Measurements from ENCODE around the gene DNAL1.
A peak's percentile ranks its signal among the peaks of the same experiment; 100 is the strongest.
"Not testable (repeated sequence)": the region's sequence is repeated elsewhere in the genome, so short reads cannot be mapped to it uniquely, and the experiment has no call there.

DNAL1 gene

DNA sequence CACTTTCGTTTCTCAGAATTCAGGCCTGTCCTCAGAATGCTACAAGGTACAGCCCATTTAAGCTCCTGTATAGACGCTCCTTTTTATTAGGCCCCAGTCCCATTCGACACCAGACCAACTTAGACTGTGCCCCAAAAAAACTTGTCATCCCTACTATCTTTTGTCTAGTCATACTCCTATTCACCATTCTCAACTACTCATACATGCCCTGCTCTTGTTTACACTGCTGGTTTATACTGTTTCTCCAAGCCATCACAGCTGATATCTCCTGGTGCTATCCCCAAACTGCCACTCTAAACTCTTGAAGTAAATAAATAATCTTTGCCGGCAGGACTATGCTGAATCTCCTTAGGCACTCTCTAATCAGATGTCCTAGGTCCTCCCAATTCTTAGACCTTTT is 63.3 kb downstream of the DNAL1 start:
- not testable (repeated sequence) for DNase-seq (ENCODE audit: low read depth in 2 of 2)

DNA sequence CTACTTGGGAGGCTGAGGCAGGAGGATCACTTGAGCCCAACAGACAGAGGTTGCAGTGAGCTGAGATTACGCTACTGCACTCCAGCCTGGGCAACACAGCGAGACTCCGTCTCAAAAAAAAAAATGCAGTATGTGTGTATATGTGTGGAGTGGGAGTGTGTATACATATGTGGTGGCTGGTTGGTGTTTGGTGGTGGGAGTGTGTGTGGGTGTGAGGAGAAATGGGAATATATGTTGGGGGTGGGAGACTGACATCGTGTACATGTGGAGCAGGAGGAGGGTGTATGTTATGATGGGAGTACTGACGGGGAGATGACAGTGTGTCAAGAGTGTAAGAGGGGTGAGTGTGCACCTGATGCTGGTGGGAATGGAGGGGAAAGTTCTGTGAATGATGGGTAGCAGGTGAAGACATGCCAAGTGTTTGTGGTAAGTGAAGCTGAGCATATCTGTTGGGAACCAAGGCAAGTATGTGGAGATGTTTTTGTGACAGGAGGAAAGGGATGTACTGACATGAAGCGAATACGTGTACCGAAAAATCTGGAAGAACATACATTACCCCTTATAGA is 65.2 kb downstream of the DNAL1 start:
- no peak for DNase-seq (ENCODE audit: low read depth in 2 of 2)

DNA sequence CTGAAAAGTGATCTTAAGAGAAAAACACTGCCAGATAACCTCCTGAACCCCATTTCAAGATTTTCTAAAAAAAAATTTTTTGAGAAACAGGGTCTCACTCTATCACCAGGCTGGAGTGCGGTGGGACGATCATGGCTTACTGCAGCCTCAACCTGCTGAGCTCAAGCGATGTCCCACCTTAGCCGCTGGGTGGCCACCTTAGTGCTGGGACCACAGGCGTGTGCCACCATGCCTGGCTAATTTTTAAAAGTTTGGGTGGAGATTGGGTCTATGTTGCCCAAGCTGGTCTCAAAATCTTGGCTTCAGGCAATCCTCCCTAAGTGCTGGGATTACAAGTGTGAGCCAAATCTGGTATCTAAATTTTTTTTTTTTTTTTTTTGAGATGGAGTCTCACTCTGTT is 66.0 kb downstream of the DNAL1 start:
- no peak for DNase-seq (ENCODE audit: low read depth in 2 of 2)

DNA sequence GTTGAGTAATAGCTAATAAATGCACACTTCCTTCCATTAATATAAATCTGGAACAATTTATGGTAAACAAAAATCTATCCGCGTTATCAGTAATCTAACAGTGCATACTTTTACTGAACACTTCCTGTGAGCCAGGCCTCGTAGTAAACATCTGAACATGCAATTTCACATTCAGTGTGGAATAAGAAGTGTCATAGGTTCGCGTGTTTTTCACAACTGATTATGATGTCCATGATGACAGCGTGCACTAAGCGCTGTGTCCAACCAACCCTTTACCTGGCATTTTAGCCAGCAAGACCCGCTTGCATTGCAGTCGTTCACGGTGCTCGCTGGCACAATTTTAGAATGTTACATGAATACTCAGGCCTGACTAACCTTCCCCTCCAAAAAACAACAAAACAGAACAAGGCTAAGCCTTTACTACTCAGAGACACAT is 67.3 kb downstream of the DNAL1 start:
- no peak for DNase-seq (ENCODE audit: low read depth in 2 of 2)

DNA sequence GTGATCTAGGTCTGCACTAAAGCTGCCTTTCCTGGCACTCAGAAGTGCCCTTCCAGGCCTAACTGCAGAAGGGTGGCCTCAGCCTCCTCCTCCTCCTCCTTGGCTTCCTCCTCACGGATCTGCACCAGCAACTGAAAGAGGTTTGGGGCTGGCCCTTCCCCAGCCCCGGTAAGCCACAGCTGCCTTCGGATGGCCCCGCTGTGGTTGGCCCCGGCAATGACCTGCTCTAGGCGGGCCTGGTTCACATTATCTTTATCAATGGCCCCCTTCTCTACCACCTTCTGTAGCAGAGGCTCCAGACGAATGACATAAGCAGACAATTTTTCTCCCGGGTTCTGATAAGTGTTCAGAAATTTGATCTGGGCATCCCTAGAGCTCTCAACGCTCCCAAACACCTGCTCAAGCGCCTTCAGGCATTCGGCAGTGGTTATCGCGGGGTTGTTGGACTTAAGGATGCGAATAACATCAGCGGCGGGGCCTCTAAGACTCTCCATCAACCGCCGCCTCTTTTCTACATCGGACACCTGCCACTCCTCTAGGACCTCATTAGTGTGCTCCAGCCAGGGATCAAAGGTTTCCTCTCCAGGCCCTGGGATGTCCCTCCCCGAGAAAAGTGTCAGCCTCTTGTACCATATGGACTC is 67.9 kb downstream of the DNAL1 start:
- peak in 1 of 2 donors; percentile 15 for DNase-seq (ENCODE audit: low read depth in 2 of 2)

DNA sequence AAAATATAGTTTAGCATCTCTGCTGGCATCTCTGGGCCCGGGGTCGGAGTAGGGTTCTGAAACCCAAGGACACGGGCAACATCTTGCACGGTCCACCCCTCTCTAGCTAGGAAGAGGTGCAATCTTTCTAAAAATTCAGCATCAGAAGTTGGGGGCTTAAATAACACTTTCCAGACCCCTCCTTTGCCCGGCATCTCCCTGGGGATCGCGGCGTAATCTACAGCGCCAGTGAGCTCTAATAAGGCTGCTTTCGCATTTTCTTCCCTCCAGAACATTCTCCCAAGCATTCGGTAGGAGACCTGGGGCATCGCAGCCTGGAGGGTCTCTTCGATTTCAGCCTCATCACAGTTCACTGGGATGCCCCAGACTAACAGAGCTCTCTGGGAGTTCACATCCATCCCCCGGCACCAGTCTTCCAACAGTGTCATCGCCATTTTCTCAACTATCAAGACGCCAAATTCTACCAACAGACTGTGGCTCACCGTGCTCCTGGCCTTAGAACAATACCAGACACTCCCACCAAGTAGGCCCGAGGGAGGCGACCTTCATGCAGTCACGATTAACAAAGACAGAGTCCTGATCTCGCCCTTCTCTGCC is 68.5 kb downstream of the DNAL1 start:
- no peak for DNase-seq (ENCODE audit: low read depth in 2 of 2)

DNA sequence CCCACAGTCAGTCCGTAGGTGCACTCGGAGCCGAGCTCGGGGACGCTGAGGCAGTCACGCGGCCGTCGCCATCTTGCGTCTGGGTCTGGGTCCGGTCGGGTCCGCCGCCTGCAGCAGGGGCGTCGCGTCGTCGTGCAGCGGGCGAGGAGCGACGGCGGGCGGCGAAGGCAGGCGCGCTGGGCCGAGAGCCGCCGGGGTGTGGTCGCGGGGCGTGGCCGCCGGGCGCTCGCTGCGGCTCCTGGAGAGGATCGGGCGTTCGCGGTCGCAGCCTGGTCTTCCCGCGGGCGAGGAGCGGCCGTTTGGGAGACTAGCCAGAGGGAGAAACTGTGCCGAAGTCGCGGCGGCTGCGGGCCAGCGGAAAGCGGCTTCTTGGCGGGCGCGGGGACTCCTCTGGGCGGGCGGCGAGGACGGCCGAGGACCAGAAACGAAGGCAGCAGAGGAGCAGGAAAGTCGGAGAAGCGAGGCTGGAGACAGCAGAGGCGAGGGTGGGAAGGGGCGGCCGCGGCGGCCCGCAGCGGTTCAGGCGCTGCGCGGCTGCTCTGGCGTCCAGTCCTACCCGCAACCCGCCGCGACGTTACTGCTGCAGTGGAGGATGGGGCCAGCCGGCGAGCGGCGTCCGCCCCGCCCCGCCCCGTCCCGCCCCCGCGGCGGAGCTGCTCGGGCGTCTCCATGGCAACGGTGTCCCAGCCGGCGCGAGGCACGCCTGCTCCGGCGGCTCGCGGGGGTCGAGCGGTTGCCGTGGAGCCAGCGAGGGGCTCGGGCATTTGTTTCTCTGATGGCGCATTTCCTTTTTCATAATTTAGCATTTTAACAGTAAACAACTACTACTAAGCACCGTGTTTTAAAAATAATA is 69.2 kb downstream of the DNAL1 start, which contains the start of gene PNMA1:
Gene PNMA1 (minus strand): TSS at position 582 of the 853 bp plus-strand sequence. CDS start 745 bp downstream, outside the sequence.
- peak; percentile 71 to 72 for DNase-seq (ENCODE audit: low read depth in 2 of 2)

DNA sequence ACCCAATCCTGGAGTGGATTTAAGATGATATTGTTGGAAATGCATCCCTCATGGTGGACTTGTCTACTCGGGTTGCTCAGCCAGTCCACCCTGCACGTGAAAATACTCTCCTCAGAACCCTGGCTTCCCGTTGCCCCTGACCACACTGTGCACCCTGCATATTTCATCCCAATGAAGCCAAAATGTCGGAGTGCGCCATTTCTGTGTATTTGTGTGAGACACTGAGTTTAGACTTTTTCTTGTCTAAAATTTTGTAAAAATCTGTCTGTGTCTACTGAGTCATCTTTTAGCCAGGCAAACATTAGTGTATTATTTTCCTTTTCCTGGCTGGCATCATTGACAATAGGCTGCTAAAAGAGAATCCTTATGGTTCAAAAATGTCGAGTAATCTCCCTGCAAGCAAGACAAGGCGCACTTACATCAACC is 69.9 kb downstream of the DNAL1 start:
- no peak for DNase-seq (ENCODE audit: low read depth in 2 of 2)

DNA sequence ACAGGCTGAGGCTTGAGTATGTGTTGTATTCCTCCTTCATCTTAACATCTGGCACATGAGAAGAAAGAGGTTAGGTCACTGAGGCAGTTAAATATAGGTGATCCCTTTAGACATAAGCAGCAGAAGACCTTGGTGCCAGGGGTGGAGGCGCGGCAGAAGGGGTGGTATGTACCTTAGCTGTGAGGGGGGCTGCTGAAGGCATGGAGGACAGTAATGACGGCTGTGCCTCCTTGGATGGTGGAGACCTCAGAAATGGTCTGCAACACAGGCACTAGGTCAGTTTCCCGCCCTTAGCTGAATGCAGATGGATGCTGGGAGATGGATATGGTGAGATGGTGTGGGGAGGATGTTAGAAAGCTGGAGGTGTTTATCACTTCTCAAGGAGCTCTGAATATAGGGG is 70.9 kb downstream of the DNAL1 start:
- DNase-seq (ENCODE audit: low read depth in 2 of 2), result no peak

DNA sequence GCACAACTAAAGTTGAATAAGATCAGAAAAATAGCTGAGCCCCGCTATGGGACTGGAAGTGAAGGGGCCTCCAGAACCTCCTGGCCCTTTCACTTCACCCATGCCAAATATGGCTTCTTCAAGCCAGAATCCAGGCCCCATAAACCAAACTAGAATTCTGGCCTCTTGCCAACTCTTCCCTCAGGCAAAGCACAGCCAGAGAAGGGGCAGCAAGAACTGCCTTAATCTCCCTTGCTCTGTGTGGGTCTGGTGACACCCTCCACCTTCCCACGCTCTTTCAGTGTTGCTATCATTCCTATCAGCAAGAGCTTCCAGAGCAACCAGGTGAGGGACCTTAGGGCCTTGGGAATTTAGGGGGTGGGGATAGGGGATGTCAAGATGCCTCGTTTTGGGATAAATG is 72.5 kb downstream of the DNAL1 start:
- no peak for DNase-seq (ENCODE audit: low read depth in 2 of 2)

DNA sequence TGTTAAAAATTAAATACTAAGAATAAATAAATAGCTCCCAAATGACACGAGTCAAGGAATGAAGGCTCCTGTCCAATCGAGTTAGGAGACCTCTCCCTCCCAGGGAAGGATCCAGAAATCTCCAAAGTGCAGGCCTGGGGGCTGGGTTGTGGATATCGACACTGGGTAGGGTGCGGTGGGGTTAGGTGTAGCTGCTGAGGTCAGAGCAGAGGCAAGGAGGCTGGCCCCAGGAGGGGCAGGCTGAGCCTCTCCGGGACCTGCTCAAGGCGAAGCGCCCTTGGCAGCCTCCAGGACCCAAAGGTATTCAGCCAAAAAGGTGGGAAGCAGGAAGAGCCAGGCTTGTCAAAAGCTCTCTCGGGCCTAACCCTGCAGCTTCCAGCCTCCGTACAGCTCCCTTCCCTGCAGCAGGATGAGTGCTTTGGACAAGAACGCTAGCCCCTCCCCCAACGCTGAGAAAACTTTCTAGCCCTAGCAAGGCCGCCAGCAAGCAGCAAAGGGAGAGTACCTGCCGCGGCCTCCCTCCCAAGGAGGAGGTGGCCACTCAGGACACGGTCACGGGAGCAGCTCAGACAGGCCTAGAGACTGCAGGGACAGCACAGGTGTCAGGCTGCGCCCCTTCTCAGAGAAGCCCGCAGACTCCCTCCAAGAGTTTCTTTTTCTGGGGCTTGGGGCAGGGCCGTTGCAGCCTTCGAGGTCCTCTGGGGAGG is 73.1 kb downstream of the DNAL1 start:
- DNase-seq (ENCODE audit: low read depth in 2 of 2), result no peak

DNA sequence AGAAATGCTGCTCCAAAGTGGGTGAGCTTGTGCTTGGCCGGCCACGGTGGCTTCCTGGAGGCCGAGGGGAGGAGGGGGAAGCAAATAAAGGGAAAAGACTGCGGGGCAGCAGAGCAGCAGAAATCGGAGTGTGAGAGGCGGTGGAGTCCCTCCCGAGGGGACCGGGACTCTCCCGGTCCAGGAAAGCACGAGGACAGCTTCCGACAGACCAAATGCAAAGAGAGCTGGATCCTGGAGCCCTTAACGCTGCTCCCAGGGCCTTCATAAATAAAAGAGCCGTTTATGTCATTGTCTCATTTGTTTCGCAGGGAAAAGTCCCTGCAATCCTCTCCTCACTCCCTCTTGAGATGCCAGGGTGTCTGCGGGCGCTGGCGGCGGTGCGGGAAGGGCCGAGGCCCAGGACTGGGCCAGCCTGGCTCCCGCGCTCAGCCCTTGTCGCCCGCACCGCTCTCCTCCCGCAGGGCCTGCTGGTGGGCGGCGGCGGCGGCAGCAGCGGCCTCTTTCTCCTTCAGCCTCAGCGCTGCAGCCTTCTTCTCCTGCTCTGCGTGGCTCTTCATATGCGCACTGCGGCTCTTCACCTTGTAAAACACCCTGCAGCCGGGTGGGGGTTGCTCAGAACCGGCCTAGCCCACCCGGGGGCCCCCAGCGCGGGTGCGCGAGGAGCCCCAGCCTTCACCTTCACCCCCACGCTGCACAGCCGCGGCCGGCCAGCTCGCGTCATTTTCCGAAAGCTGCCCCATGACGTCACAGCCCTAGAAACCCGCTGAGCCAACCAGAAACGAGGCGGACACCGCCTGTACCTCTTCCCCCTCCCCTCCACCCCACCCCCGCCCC is 73.8 kb downstream of the DNAL1 start:
- DNase-seq (ENCODE audit: low read depth in 2 of 2), result no peak

DNA sequence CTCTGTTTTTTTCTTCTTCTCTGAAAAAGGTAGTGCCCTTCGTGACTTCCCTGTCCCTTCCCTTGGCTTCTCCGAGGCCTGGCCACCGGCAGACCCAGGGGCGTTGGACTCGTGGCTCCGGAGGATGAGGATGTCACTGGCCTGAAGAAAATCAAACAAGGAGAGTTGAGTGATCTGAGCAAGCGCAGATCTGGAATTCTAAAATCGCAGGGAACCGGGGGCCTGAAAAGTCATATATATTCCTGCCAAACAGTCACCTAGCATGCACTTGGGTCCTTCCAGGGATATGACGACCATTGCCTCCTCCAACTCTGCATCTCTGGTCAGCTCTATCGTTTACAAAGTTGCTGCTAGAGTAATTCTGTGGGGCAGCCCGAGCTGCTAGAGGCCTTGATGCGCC is 74.6 kb downstream of the DNAL1 start:
- DNase-seq (ENCODE audit: low read depth in 2 of 2), result no peak

DNA sequence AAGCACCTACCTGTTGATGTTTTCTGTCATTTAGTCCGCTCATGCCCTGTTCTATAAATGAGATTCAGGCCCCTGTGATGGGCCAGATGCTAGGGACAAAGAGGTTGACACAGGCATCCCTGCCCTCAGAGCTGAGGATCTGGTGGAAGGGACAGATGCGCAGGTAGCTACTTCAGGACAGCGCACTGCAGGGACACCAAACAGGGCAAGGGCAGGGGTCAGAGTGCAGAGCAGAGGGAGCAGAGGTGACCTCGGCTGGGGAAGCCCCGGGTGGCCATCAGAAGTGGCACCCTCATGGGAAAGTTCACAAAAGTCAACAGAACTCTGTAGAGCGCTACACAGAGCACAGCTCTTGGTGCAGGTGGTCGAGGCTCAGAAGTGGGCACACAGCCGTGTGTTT is 75.0 kb downstream of the DNAL1 start:
- no peak for DNase-seq (ENCODE audit: low read depth in 2 of 2)

DNA sequence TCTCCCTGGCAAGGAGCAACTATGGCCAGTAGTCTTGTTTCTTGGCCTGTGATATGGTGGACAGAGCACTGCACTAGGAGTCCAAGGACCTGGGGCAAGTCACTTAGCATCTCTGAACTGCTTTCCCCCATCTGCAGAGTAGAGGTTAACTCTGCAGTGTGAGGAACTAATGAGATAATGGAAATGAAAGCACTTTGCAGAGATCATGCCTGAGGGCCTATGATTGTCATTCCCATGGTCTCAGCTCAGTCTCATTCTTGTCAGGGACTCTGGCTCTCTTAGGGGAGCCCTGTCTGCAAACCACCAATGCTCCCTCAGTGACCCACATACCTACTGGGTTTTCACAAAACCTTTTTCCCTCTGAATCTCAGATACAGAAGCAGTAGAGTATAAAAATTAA is 75.8 kb downstream of the DNAL1 start:
- DNase-seq (ENCODE audit: low read depth in 2 of 2), result no peak

DNA sequence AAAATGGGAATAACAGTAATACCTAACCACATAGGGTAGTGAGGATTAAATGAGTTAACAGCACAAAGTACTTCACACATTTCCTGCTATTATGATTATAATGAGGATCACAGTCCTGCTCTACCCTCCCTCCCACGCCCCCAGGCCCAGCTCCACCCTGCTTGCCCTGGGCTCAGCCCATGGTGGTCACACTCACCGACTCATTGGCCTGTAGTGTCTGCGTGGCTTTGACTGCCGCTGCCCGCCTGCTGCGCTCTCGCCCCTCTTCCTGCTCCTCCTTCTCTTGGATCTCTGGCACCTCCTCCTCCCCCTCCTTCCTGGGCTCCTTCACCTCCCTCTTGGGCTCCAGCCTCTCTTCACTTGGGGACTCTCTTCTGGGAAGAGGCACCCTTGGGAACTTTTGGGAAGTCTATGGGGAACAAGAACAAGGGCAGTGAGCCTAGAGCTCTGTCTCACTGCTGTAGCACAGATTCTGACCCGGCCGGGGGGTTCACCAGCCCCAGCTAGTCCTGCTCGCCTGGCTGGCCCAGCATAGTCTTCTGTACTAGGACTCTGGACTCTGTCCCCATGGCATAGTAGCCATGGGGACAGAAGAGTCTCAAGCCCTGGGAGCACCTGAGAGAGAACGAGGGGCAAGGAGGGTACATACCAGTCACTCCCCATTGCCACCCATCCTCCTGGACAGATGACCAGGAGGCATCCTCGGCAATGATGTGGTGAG is 76.5 kb downstream of the DNAL1 start:
- no peak for DNase-seq (ENCODE audit: low read depth in 2 of 2)

DNA sequence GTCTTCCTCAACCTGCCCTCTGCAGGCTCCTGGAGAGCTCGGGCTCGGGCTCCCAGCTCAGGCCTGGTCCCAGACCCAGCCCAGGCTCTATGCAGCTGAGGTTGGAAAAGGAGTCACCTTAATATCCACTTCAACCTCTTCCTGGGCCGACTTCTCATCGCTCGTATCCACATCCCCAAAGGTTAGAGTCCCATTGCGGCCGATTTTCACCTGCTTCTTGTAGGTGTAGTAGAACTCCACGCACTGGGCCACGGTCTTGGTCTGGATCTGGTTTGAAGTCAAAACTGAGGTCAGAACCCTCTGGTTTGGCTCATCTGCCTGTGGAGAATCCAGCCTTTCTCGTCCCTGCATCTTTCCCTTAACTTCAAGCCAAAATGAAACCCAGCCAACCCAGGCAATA is 77.8 kb downstream of the DNAL1 start:
- DNase-seq (ENCODE audit: low read depth in 2 of 2), result no peak

DNA sequence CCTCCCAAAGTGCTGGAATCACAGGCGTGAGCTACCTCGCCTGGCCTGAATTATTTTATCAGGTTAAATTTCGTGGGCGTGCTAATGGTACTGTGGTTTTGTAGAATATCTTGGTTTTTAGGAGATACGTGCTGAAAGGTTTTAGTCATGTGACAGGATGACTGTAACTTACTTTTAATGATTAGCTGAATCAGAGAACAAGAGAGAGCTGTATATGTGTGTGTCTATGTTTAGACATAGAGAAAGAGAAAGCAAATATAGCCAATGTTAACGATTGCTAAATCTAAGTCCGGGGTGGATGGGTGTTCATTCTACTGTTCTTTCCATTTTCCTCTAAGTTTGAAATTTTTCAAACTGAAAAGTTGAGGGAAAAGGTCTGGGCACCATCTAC is 78.6 kb downstream of the DNAL1 start:
- DNase-seq (ENCODE audit: low read depth in 2 of 2), result no peak

DNA sequence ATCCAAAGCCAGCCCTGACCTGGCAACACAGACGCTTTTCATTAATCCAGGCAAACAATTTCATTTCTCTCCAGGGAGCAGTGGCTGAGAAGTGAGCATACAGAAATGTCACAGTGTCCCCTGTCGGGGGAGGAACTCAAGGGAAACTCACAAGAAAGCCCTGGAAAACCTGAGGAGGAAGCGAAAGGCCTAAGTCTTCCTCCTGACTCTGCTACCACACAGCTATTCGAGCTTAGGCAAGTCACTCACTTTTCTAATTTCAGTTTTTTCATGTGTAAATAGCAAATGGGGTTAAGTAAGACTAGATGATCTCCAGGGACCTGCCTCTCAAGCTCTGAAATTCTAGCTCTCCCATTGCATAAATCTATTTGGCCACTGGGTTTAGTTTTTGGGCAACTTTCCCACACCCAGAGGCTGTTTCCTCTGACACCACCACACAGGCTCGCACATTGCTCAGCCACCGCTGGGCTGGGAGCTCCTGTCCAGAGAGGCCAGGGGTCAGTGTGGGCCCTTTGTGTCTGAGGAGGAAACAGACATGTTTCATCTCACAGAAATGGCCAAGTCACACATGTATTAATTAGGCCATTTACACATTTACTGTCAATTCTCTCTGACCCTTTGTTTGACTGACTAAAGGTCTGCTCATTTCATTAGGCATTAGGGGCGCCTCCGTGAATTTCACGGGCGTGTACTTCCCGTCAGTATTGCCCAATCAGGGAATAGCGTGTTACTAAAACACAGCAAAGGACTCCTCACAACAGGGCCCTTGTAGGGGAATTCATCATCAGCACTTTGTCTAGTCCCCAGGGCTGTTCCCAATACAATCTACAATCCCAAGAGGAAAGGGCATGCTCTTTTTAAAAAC is 79.2 kb downstream of the DNAL1 start:
- DNase-seq (ENCODE audit: low read depth in 2 of 2), result no peak
